GM18867 (cell line): ENCODE results near the gene CDC14A.

Experiments used
- ATAC-seq: cut with Tn5 transposase; IDR thresholded peaks from one replicate; pipeline ENCODE4 v1.9.1; 2021; ENCODE audit warnings: mild to moderate bottlenecking, moderate library complexity; ENCODE audit not compliant: unreplicated experiment

Gene CDC14A

GRCh38 chr1:100478816-100479215 lies 126.5 kb downstream of the CDC14A start:
- no peak for ATAC-seq

GRCh38 chr1:100479620-100480338 lies 127.5 kb downstream of the CDC14A start:
- ATAC-seq, result no peak

GRCh38 chr1:100481303-100481702 lies 129.0 kb downstream of the CDC14A start:
- no peak for ATAC-seq

- no peak for ATAC-seq
Observed at GRCh38 chr1:100482167-100482566, 129.9 kb downstream of the CDC14A start.

GRCh38 chr1:100482748-100483147 lies 130.4 kb downstream of the CDC14A start:
- no peak for ATAC-seq

- ATAC-seq, result no peak
Observed at GRCh38 chr1:100483230-100483629, 130.9 kb downstream of the CDC14A start.

- ATAC-seq, result no peak
Observed at GRCh38 chr1:100485855-100486258, 133.6 kb downstream of the CDC14A start.

GRCh38 chr1:100494393-100495084 lies 142.2 kb downstream of the CDC14A start:
- no peak for ATAC-seq

GRCh38 chr1:100496896-100497295 lies 144.6 kb downstream of the CDC14A start:
- no peak for ATAC-seq

GRCh38 chr1:100497796-100498195 lies 145.5 kb downstream of the CDC14A start:
- ATAC-seq, result no peak

GRCh38 chr1:100499194-100499811 lies 147.0 kb downstream of the CDC14A start:
- no peak for ATAC-seq

GRCh38 chr1:100502052-100502792 lies 149.9 kb downstream of the CDC14A start:
- no peak for ATAC-seq

GRCh38 chr1:100506217-100506616 lies 153.9 kb downstream of the CDC14A start:
- no peak for ATAC-seq

GRCh38 chr1:100510451-100510850 lies 158.1 kb downstream of the CDC14A start:
- no peak for ATAC-seq

- ATAC-seq, result no peak
Observed at GRCh38 chr1:100511058-100511457, 158.8 kb downstream of the CDC14A start.

GRCh38 chr1:100511773-100512172 lies 159.5 kb downstream of the CDC14A start:
- no peak for ATAC-seq

GRCh38 chr1:100512803-100513352 lies 160.6 kb downstream of the CDC14A start:
- peak; percentile 76 for ATAC-seq

GRCh38 chr1:100516857-100517256 lies 164.6 kb downstream of the CDC14A start:
- no peak for ATAC-seq

- ATAC-seq, result no peak
Observed at GRCh38 chr1:100517515-100517914, 165.2 kb downstream of the CDC14A start.

- ATAC-seq, result no peak
Observed at GRCh38 chr1:100518023-100518422, 165.7 kb downstream of the CDC14A start.

- peak; percentile 94 for ATAC-seq
Observed at GRCh38 chr1:100523038-100523652, 170.8 kb downstream of the CDC14A start.
